ENCODE results near the gene TRIM72. TPM values are rescaled to one million over a fixed set of nuclear protein-coding genes. Genes with fewer than 3 reads are reported as not detected.
"Not testable (repeated sequence)": the region's sequence is repeated elsewhere in the genome, so short reads cannot be mapped to it uniquely, and the experiment has no call there.

Gene TRIM72
- total RNA-seq, 1 donor from 2014 or later, result 117 TPM

- DNase-seq, result no peak
Observed at GRCh38 chr16:31256466-31256865, 42.5 kb downstream of the TRIM72 start.

- no peak for DNase-seq
Observed at GRCh38 chr16:31258366-31258765, 44.4 kb downstream of the TRIM72 start.

- DNase-seq, result no peak
Observed at GRCh38 chr16:31260136-31260931, 46.4 kb downstream of the TRIM72 start.

- no peak for DNase-seq
Observed at GRCh38 chr16:31262084-31262483, 48.2 kb downstream of the TRIM72 start.

GRCh38 chr16:31265329-31266245 lies 51.7 kb downstream of the TRIM72 start:
- DNase-seq, result peak; percentile 9

GRCh38 chr16:31267332-31268032 lies 53.6 kb downstream of the TRIM72 start:
- no peak for DNase-seq

GRCh38 chr16:31268033-31268365 lies 54.1 kb downstream of the TRIM72 start:
- DNase-seq, result no peak

GRCh38 chr16:31268891-31269290 lies 55.0 kb downstream of the TRIM72 start:
- no peak for DNase-seq

- no peak for DNase-seq
Observed at GRCh38 chr16:31269541-31269940, 55.6 kb downstream of the TRIM72 start.

GRCh38 chr16:31269973-31270372 lies 56.1 kb downstream of the TRIM72 start:
- DNase-seq, result not testable (repeated sequence)

- no peak for DNase-seq
Observed at GRCh38 chr16:31270795-31271194, 56.9 kb downstream of the TRIM72 start.

- no peak for DNase-seq
Observed at GRCh38 chr16:31271621-31272190, 57.8 kb downstream of the TRIM72 start.

GRCh38 chr16:31273187-31273586 lies 59.3 kb downstream of the TRIM72 start:
- no peak for DNase-seq

- DNase-seq, result no peak
Observed at GRCh38 chr16:31273676-31274075, 59.8 kb downstream of the TRIM72 start.

GRCh38 chr16:31274831-31275816 lies 61.2 kb downstream of the TRIM72 start:
- DNase-seq, result no peak

- no peak for DNase-seq
Observed at GRCh38 chr16:31276600-31276999, 62.7 kb downstream of the TRIM72 start.

GRCh38 chr16:31277659-31278260 lies 63.8 kb downstream of the TRIM72 start:
- DNase-seq, result no peak

- DNase-seq, result not testable (repeated sequence)
Observed at GRCh38 chr16:31278853-31279252, 64.9 kb downstream of the TRIM72 start.

Measured in tongue (tissue), 2 donors.